Activated T-helper 17 cell treated with anti-CD3 and anti-CD28 coated beads, Interleukin-2, amount 50 U/mL, for 72 hours (primary cell): ENCODE data around the gene MAPT. TPM values are rescaled to one million over a fixed set of nuclear protein-coding genes. Genes with fewer than 3 reads are reported as not detected.
"Not testable (repeated sequence)": the region's sequence is repeated elsewhere in the genome, so short reads cannot be mapped to it uniquely, and the experiment has no call there.

ENCODE experiments used
- ATAC-seq: fragments of 150-1000 bp; cut with Tn5 transposase; replicated peaks from 2 replicates; pipeline ENCODE4 v1.10.0; 2021; ENCODE audit warnings: mild to moderate bottlenecking, moderate library complexity
- H3K27ac Mint-ChIP-seq: one replicate; pipeline ENCODE4 v1.8.0; 2022; ENCODE audit warnings: mixed read lengths
- H3K27me3 Mint-ChIP-seq: one replicate; pipeline ENCODE4 v1.8.0; 2022; ENCODE audit warnings: mixed read lengths
- H3K36me3 Mint-ChIP-seq: one replicate; pipeline ENCODE4 v1.8.0; 2022; ENCODE audit warnings: low read depth, mild to moderate bottlenecking, mixed read lengths
- H3K4me1 Mint-ChIP-seq: one replicate; pipeline ENCODE4 v1.8.0; 2022; ENCODE audit warnings: mixed read lengths
- H3K4me3 Mint-ChIP-seq: one replicate; pipeline ENCODE4 v1.8.0; 2022; ENCODE audit warnings: mild to moderate bottlenecking, mixed read lengths
- H3K9me3 Mint-ChIP-seq: one replicate; pipeline ENCODE4 v1.8.0; 2022; ENCODE audit warnings: mixed read lengths
- total RNA-seq, 2 donors: library from RNA; stranded (reverse); gene quantifications; one replicate each; pipeline ENCODE4 v1.2.3, GENCODE V29; 2022

Gene MAPT
- total RNA-seq, 2 donors from 2014 or later: 0.63 to 4.9 TPM

GRCh38 chr17:45900723-45901415 lies 6.5 kb downstream of the MAPT start:
- H3K9me3 Mint-ChIP-seq: no peaks in the 10 kb centered on the region
- H3K27ac Mint-ChIP-seq: no peak overlapping the region
- ATAC-seq: no peak
- H3K4me3 Mint-ChIP-seq: no peak overlapping the region
- H3K36me3 Mint-ChIP-seq: no peaks in the 10 kb centered on the region
- no peaks in the 10 kb centered on the region for H3K4me1 Mint-ChIP-seq
- peaks cover 33% of the 10 kb centered on the region for H3K27me3 Mint-ChIP-seq

DNA sequence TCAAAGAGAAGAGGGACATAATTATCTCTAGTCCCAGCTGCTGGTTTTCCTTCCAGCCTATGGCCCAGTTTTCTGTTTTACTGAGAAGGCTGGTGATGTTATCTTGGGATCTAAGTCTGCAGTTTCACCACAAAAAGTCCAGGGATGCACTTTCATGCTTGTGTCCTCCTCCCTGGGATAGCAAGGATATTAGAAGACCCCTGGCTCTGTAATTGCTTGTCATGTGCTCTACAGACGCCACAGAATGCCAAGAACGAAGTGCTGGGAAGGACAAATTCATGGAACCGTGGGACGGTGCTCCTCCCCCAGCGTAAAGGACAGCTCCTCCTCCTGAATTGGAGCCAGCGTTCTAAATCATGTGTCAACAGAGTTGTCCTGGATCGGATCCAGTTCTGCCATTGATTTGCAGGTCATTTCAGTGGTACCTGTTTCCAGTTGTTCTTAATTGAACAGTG lies 8.6 kb downstream of the MAPT start:
- H3K27ac Mint-ChIP-seq: no peak overlapping the region
- peaks cover 14% of the 10 kb centered on the region for H3K4me1 Mint-ChIP-seq
- no peak for ATAC-seq
- H3K4me3 Mint-ChIP-seq: no peak overlapping the region
- no peaks in the 10 kb centered on the region for H3K9me3 Mint-ChIP-seq
- H3K27me3 Mint-ChIP-seq: peaks cover 35% of the 10 kb centered on the region
- H3K36me3 Mint-ChIP-seq: peaks cover 5% of the 10 kb centered on the region

- Mint-ChIP-seq H3K36me3 (peaks cover 5% of the 10 kb centered on the region), H3K9me3 (no peaks in the 10 kb centered on the region), H3K27me3 (peaks cover 20% of the 10 kb centered on the region), H3K27ac (no peak overlapping the region), H3K4me1 (peaks cover 17% of the 10 kb centered on the region), H3K4me3 (no peak overlapping the region)
- no peak for ATAC-seq
These were observed 10.5 kb downstream of the MAPT start for GRCh38 chr17:45904866-45905265.

GRCh38 chr17:45905814-45906213 lies 11.5 kb downstream of the MAPT start:
- Mint-ChIP-seq H3K36me3 (peaks cover 5% of the 10 kb centered on the region), H3K27me3 (peaks cover 11% of the 10 kb centered on the region), H3K4me3 (no peak overlapping the region), H3K4me1 (peaks cover 17% of the 10 kb centered on the region), H3K27ac (no peak overlapping the region), H3K9me3 (no peaks in the 10 kb centered on the region)
- ATAC-seq: no peak

DNA sequence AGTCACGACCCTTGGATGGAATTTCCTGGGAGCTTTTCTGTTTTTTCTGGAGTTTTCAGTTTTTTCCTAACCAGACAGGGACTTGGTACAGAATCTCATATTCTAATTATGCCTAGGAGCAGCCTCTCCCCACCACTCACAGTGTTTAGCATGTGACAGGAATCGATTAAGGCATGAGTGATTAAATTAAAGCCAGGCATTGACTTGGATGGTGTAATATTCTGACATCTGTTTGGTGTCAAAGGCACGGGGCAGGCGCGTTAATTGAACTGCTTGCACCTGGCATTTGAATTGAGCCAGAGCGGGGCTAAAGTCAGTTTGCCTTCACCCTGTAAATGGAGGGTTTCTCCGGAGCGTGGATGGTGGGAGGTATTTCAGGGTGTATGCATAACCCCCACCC lies 11.9 kb downstream of the MAPT start:
- peak overlapping the region; percentile 73 for H3K4me3 Mint-ChIP-seq

GRCh38 chr17:45906927-45907622 lies 12.7 kb downstream of the MAPT start:
- ATAC-seq: peak; percentile 89
- peak overlapping the region; percentile 73 for H3K4me3 Mint-ChIP-seq
- no peaks in the 10 kb centered on the region for H3K9me3 Mint-ChIP-seq
- H3K27ac Mint-ChIP-seq: peak overlapping the region; percentile 83
- peaks cover 5% of the 10 kb centered on the region for H3K36me3 Mint-ChIP-seq
- peaks cover 11% of the 10 kb centered on the region for H3K27me3 Mint-ChIP-seq
- peaks cover 17% of the 10 kb centered on the region for H3K4me1 Mint-ChIP-seq

More for the DNA sequence above, 11.9 kb downstream of the MAPT start:
- Mint-ChIP-seq H3K9me3 (no peaks in the 10 kb centered on the region), H3K27me3 (peaks cover 11% of the 10 kb centered on the region), H3K36me3 (peaks cover 5% of the 10 kb centered on the region), H3K27ac (no peak overlapping the region), H3K4me1 (peaks cover 17% of the 10 kb centered on the region)
- no peak for ATAC-seq

DNA sequence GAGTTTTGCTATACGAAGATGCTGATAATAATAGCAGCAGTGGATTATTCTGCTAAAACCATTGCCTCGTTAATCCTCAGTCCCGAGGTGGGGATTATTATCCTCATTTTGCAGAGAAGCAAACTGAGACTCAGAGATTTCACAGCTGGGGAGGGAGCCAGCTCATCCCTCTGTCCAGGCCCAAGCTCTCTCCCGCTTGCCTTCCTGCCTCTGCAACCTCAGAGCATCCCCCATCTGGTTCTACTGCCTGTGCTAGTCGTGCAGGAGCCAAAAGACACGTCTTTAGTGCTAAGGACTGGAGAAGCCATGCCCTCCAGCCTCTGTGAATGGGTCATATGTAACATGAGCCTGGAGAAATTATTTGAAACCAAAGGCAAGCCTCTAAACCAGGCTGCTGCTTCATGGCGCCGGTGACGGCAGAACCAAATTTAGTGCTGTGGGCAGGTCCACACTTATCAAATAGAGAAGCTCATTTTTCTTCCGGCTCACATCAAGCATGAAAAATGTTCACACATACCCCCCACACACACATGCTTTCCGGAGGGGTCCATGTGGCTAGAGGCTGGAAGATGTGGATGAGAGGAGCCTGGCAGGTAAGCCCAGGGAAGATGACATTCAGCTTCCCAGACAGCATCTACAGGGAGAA lies 13.5 kb downstream of the MAPT start:
- Mint-ChIP-seq H3K4me1 (peaks cover 19% of the 10 kb centered on the region), H3K4me3 (peak overlapping the region; percentile 73)
- ATAC-seq: no peak

DNA sequence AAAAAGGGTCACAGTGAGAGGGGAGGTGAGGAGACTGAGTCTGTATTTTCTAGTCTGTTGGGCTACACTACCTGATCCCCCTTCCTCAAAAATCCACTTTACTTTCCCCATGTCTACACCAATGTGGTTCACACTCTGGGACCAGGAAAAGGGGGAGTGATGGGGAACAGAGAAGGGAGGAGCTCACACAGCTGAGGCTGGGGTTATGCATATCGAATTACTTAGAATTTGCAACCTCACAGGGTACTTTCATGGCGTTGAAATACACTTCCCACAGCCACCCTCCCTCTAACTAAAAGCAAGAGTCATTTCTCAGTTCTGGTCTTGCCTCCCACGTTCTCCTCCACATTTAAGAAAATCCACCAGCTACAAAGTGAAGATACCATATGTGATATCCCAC lies 14.1 kb downstream of the MAPT start:
- peaks cover 22% of the 10 kb centered on the region for H3K4me1 Mint-ChIP-seq
- peak overlapping the region; percentile 73 for H3K4me3 Mint-ChIP-seq
- H3K27me3 Mint-ChIP-seq: peaks cover 7% of the 10 kb centered on the region
- H3K9me3 Mint-ChIP-seq: no peaks in the 10 kb centered on the region
- peaks cover 5% of the 10 kb centered on the region for H3K36me3 Mint-ChIP-seq
- no peak overlapping the region for H3K27ac Mint-ChIP-seq
- peak; percentile 81 for ATAC-seq

More for the DNA sequence above, 13.5 kb downstream of the MAPT start:
- Mint-ChIP-seq H3K36me3 (peaks cover 5% of the 10 kb centered on the region), H3K9me3 (no peaks in the 10 kb centered on the region), H3K27me3 (peaks cover 7% of the 10 kb centered on the region), H3K27ac (peak overlapping the region; percentile 83)

DNA sequence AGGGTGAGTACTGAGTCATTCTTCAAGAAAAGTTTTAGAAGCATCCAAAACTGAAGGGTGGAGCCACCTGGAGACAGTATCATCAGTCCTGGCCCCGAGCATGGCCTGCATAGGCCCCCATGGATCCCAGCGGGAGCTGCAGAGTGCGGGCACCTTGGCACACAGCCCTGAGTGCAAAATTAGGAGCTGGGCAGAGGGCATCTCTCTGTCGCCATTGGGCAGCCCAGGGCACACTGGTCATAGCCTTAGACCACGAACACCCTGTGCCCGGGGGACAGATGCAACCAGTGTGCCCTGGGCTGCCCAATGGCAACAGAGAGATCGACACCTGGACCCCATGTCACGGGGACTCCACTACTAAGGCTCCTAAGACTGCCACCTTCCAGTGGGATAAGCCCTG lies 14.6 kb downstream of the MAPT start:
- peaks cover 22% of the 10 kb centered on the region for H3K4me1 Mint-ChIP-seq
- ATAC-seq: no peak
- peaks cover 5% of the 10 kb centered on the region for H3K36me3 Mint-ChIP-seq
- H3K9me3 Mint-ChIP-seq: no peaks in the 10 kb centered on the region
- H3K27me3 Mint-ChIP-seq: peaks cover 7% of the 10 kb centered on the region
- H3K27ac Mint-ChIP-seq: no peak overlapping the region
- H3K4me3 Mint-ChIP-seq: peak overlapping the region; percentile 73

DNA sequence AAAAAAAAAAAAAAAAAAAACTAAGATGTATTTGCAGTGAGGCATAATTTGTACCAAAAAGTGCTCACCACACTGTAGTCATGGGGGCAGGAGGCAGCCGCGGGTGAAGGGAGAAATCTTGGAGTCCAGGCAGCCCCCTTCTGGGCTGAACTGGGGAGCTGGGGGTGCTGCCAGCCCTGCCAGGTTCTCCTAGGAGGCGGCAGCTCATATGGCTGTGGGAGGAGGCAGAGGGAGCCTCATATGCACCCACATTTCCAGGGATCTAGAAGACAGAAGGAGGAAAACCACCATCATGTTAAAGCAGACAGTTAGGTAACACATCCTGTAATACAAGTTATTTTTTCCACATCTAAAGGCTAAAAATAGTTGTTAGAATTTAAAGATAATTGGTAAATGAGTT lies 16.3 kb downstream of the MAPT start:
- no peak for ATAC-seq
- no peak overlapping the region for H3K4me3 Mint-ChIP-seq
- H3K36me3 Mint-ChIP-seq: peaks cover 5% of the 10 kb centered on the region
- peaks cover 7% of the 10 kb centered on the region for H3K27me3 Mint-ChIP-seq
- no peak overlapping the region for H3K27ac Mint-ChIP-seq
- peaks cover 22% of the 10 kb centered on the region for H3K4me1 Mint-ChIP-seq
- no peaks in the 10 kb centered on the region for H3K9me3 Mint-ChIP-seq

DNA sequence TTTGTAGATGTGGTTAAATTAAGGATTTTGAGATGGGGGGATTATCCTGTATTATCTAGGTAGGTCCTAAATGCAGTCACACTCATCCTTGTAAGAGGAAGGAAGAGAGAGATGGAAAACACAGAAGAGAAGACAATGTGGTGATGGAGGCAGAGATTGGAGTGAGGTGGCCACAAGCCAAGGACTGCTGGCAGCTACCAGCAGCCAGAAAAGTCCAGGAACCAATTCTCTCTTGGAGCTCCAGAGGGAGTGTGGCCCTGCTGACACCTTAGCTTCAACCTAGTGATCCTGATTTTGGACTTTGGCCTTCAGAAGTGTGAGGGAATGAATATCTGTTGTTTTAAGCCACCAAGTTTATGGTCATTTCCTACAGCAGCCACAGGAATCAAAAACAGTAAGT lies 18.0 kb downstream of the MAPT start:
- Mint-ChIP-seq H3K9me3 (no peaks in the 10 kb centered on the region), H3K36me3 (peaks cover 1% of the 10 kb centered on the region), H3K27ac (no peak overlapping the region), H3K4me3 (no peak overlapping the region), H3K27me3 (peaks cover under 1% of the 10 kb centered on the region), H3K4me1 (peaks cover 14% of the 10 kb centered on the region)
- ATAC-seq: no peak

GRCh38 chr17:45913030-45913429 lies 18.7 kb downstream of the MAPT start:
- not testable (repeated sequence) for H3K4me3 Mint-ChIP-seq, H3K4me1 Mint-ChIP-seq, H3K9me3 Mint-ChIP-seq, H3K27me3 Mint-ChIP-seq, ATAC-seq, H3K36me3 Mint-ChIP-seq
- H3K27ac Mint-ChIP-seq: peak overlapping the region; percentile 17

GRCh38 chr17:45914047-45914717 lies 19.8 kb downstream of the MAPT start:
- Mint-ChIP-seq H3K9me3 (no peaks in the 10 kb centered on the region), H3K27ac (no peak overlapping the region), H3K4me3 (no peak overlapping the region), H3K36me3 (no peaks in the 10 kb centered on the region), H3K27me3 (no peaks in the 10 kb centered on the region), H3K4me1 (peaks cover 5% of the 10 kb centered on the region)
- ATAC-seq: no peak

DNA sequence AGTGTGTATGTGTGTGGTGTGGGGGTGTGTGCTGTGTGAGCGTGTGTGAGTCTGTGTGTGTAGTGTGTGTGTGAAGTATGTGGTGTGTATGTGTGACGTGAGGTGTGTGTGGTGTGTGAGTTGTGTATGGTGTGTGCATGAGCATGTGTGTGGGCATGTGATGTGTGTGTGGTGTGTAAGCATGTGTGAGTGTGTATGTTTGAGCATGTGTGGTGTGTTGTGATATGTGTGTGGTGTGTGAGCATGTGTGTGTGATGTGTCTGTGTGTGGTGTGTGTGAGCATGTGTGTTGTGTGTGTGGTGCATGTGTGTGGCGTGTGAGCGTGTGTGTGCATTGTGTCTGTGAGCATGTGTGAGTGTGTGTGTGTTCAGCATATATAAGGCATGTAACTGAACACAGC lies 20.9 kb downstream of the MAPT start:
- no peaks in the 10 kb centered on the region for H3K27me3 Mint-ChIP-seq
- no peaks in the 10 kb centered on the region for H3K9me3 Mint-ChIP-seq
- ATAC-seq: no peak
- H3K4me1 Mint-ChIP-seq: peaks cover 5% of the 10 kb centered on the region
- H3K36me3 Mint-ChIP-seq: no peaks in the 10 kb centered on the region
- no peak overlapping the region for H3K27ac Mint-ChIP-seq
- no peak overlapping the region for H3K4me3 Mint-ChIP-seq
